HG02970 (cell line): ENCODE data around the gene TSR1.

Experiments
- ATAC-seq: cut with Tn5 transposase; IDR thresholded peaks from one replicate; pipeline ENCODE4 v1.9.1; 2021; ENCODE audit warnings: mild to moderate bottlenecking, moderate library complexity, moderate number of reproducible peaks; ENCODE audit not compliant: unreplicated experiment, low FRiP score

TSR1 gene

GRCh38 chr17:2292100-2292499 is 44.2 kb downstream of the TSR1 start:
- ATAC-seq: no peak

GRCh38 chr17:2289878-2290478 is 46.3 kb downstream of the TSR1 start:
- ATAC-seq: no peak

- no peak for ATAC-seq
These were observed 53.0 kb downstream of the TSR1 start for GRCh38 chr17:2283302-2283701.

- no peak for ATAC-seq
These were observed 53.9 kb downstream of the TSR1 start for GRCh38 chr17:2282297-2282873.

GRCh38 chr17:2279707-2280106 is 56.5 kb downstream of the TSR1 start:
- no peak for ATAC-seq

- no peak for ATAC-seq
These were observed 58.7 kb downstream of the TSR1 start for GRCh38 chr17:2277429-2278170.

- no peak for ATAC-seq
These were observed 60.5 kb downstream of the TSR1 start for GRCh38 chr17:2275722-2276121.

GRCh38 chr17:2274414-2274813 is 61.8 kb downstream of the TSR1 start:
- ATAC-seq: no peak
